Right hindlimb (tissue), 1 donor: Measurements from ENCODE around the gene SSC4D.
"Not testable (repeated sequence)": the region's sequence is repeated elsewhere in the genome, so short reads cannot be mapped to it uniquely, and the experiment has no call there.

Source experiments
- DNase-seq: peaks from one replicate; pipeline ENCODE4 v3.0.0-alpha.2; 2018

SSC4D gene

GRCh38 chr7:76417654-76418310 is 8.3 kb upstream of the SSC4D start:
- not testable (repeated sequence) for DNase-seq

- no peak for DNase-seq
Observed at GRCh38 chr7:76412249-76412648, 2.8 kb upstream of the SSC4D start.

GRCh38 chr7:76411626-76412025 is 2.1 kb upstream of the SSC4D start:
- no peak for DNase-seq

- no peak for DNase-seq
Observed at GRCh38 chr7:76408121-76408560, 1.4 kb downstream of the SSC4D start.

- no peak for DNase-seq
Observed at GRCh38 chr7:76407718-76408117, 1.8 kb downstream of the SSC4D start.

GRCh38 chr7:76405738-76406137 is 3.8 kb downstream of the SSC4D start:
- DNase-seq: no peak

- no peak for DNase-seq
Observed at GRCh38 chr7:76403780-76404494, 5.6 kb downstream of the SSC4D start.

GRCh38 chr7:76403097-76403496 is 6.4 kb downstream of the SSC4D start:
- DNase-seq: not testable (repeated sequence)

GRCh38 chr7:76400248-76400647 is 9.2 kb downstream of the SSC4D start:
- no peak for DNase-seq

- DNase-seq: peak; percentile 79
Observed at GRCh38 chr7:76397409-76398183, 11.9 kb downstream of the SSC4D start.

GRCh38 chr7:76396864-76397263 is 12.6 kb downstream of the SSC4D start:
- DNase-seq: no peak

GRCh38 chr7:76395965-76396726 is 13.4 kb downstream of the SSC4D start:
- peak; percentile 71 for DNase-seq

GRCh38 chr7:76395605-76395964 is 13.9 kb downstream of the SSC4D start:
- DNase-seq: not testable (repeated sequence)

- DNase-seq: no peak
Observed at GRCh38 chr7:76394957-76395356, 14.5 kb downstream of the SSC4D start.

- peak; percentile 96 for DNase-seq
Observed at GRCh38 chr7:76393116-76394031, 16.1 kb downstream of the SSC4D start.

- DNase-seq: no peak
Observed at GRCh38 chr7:76392531-76393115, 16.9 kb downstream of the SSC4D start.

- no peak for DNase-seq
Observed at GRCh38 chr7:76390092-76390491, 19.4 kb downstream of the SSC4D start.

GRCh38 chr7:76387789-76388188 is 21.7 kb downstream of the SSC4D start:
- not testable (repeated sequence) for DNase-seq

- no peak for DNase-seq
Observed at GRCh38 chr7:76386691-76387260, 22.7 kb downstream of the SSC4D start.

GRCh38 chr7:76383089-76383944 is 26.2 kb downstream of the SSC4D start:
- DNase-seq: no peak
